ENCODE results near the gene DPT. TPM values are rescaled to one million over a fixed set of nuclear protein-coding genes. Genes with fewer than 3 reads are reported as not detected.

DPT gene
- total RNA-seq, 4 donors from 2014 or later = 0.34 to 65.8 (median 3.4) TPM

DNA sequence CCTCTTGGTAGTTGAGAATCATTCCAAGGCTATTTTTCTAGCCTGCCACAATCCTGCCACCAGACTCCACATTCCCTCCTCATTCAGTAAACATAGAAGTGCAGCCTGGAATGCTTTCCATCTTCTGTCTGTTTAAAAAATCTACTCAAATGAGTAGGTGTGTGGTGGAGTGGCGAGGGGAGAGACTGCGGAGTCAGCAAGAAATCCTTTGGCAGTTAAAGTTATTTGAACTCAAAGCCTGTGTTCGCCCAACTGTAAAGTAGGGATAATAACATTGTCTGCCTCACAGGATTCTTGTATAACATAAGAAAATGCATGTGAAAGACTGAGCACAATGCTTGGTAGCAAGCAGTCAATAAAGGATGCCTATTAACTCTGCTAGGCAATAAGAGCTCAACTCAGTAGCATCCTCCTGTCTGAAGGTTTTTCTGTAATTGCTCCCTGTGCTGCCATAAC is 22.2 kb upstream of the DPT start:
- no peak overlapping the region for H3K4me3 ChIP-seq
- no peaks in the 10 kb centered on the region for H3K9me3 ChIP-seq
- no peaks in the 10 kb centered on the region for H3K36me3 ChIP-seq
- 17 to 71% methylated on average over 3 of the region's 3 CpGs for WGBS, 2 donors
- H3K27me3 ChIP-seq = no peaks in the 10 kb centered on the region
- no peak overlapping the region for H3K27ac ChIP-seq
- no peaks in the 10 kb centered on the region for H3K4me1 ChIP-seq
- intact Hi-C loops (cut with DNase I) = no loop called here
- no peak for TF ChIP-seq POLR2A (IDR thresholded peaks at IDR 0.05)
- TF ChIP-seq, protein P1, sequence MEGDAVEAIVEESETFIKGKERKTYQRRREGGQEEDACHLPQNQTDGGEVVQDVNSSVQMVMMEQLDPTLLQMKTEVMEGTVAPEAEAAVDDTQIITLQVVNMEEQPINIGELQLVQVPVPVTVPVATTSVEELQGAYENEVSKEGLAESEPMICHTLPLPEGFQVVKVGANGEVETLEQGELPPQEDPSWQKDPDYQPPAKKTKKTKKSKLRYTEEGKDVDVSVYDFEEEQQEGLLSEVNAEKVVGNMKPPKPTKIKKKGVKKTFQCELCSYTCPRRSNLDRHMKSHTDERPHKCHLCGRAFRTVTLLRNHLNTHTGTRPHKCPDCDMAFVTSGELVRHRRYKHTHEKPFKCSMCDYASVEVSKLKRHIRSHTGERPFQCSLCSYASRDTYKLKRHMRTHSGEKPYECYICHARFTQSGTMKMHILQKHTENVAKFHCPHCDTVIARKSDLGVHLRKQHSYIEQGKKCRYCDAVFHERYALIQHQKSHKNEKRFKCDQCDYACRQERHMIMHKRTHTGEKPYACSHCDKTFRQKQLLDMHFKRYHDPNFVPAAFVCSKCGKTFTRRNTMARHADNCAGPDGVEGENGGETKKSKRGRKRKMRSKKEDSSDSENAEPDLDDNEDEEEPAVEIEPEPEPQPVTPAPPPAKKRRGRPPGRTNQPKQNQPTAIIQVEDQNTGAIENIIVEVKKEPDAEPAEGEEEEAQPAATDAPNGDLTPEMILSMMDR (IDR thresholded peaks at IDR 0.05) = no peak
- DNase-seq = no peak

DNA sequence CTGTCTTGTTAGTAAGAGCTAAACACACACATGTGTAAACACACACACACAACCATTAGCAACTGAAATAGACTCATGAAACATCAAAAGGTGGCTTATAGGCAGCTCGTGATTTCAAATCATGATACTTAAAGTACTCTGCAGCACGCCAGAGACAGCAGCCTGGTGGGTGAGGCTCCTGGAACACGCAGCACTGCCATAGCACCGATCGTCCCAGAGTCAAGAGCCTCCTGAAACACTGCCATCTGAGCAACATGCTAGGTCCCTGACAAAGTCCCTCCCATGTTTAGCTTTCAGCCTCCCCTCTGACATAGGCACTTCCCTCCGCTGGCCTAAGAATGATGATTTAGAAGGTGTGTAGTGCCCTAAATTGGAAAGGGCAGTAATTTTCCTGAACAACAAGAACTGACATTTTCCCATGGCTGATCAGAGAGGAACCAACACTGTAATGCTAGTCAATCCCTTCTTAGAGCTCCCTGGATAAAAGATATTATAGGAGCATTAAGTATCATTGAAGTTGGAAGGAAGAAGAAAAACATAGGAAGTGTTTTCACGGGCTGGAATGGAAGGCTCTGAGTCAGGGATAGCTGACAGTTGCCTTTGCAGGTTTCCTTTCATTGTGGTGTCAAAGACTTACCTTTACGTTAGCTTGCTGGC is 14.1 kb upstream of the DPT start:
- DNase-seq = no peak
- Histone ChIP-seq H3K9me3 (no peaks in the 10 kb centered on the region), H3K27me3 (no peaks in the 10 kb centered on the region), H3K4me3 (no peak overlapping the region), H3K27ac (no peak overlapping the region), H3K4me1 (peaks cover 0 to under 1% (median 0%) of the 10 kb centered on the region in 3 donors), H3K36me3 (no peaks in the 10 kb centered on the region)
- intact Hi-C loops (cut with DNase I) = no loop called here
- 74 to 85% methylated on average over 6 to 8 of the region's 8 CpGs for WGBS, 2 donors
- TF ChIP-seq, protein P1 (IDR thresholded peaks at IDR 0.05) = no peak
- no peak for TF ChIP-seq POLR2A (IDR thresholded peaks at IDR 0.05)

DNA sequence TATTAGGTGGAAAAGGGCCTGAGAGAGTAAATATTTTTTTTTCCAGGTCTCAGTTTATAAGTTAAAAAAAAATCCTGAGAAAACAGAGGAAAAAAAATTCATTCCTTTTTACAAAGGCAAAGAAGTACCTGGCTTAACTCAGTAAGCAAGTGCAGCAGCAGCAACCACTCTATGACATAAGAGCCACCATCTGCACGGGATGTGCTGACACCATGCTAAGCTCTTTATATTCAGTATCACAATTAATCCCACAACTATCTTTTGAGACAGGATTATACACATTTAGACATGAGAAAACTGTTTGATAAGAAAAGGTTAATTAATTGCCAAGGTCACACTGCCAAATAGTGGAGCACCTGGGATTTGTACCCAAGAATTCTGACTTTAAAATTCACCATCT is 13.4 kb upstream of the DPT start:
- Histone ChIP-seq H3K9me3 (no peaks in the 10 kb centered on the region), H3K27me3 (no peaks in the 10 kb centered on the region), H3K4me3 (no peak overlapping the region), H3K4me1 (peaks cover 0 to 8% (median 0%) of the 10 kb centered on the region in 3 donors), H3K27ac (no peak overlapping the region), H3K36me3 (no peaks in the 10 kb centered on the region)
- intact Hi-C loops (cut with DNase I) = no loop called here
- WGBS, 2 donors = 61 to 86% methylated on average over 1 of the region's 1 CpG
- no peak for TF ChIP-seq POLR2A (IDR thresholded peaks at IDR 0.05)
- TF ChIP-seq, protein P1 (IDR thresholded peaks at IDR 0.05) = no peak
- no peak for DNase-seq

DNA sequence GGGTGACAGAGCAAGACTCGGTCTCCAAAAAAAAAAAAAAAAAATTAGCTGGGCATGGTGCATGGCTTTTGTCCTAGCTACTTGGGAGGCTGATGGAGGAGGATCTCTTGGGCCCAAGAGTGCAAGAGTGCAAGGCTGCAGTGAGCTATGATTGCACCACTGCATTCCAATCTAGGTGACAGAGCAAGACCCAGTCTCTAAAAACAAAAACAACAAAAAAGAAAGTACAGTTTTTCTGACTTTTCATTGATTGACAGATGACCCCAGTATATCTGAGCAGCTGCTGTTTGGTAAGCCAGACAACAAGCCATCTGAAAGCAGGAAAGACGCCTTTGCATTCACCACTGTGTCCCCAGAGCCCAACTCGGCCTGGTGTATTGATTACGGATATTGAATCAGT is 10.9 kb upstream of the DPT start:
- WGBS, 2 donors = 83 to 92% methylated on average over 4 of the region's 4 CpGs
- Histone ChIP-seq H3K27ac (no peak overlapping the region), H3K36me3 (no peaks in the 10 kb centered on the region), H3K4me3 (no peak overlapping the region), H3K9me3 (no peaks in the 10 kb centered on the region), H3K27me3 (no peaks in the 10 kb centered on the region), H3K4me1 (peaks cover 0 to 11% (median 0%) of the 10 kb centered on the region in 3 donors)
- DNase-seq = no peak
- no peak for TF ChIP-seq POLR2A (IDR thresholded peaks at IDR 0.05)
- TF ChIP-seq, protein P1 (IDR thresholded peaks at IDR 0.05) = no peak
- intact Hi-C loops (cut with DNase I) = no loop called here

DNA sequence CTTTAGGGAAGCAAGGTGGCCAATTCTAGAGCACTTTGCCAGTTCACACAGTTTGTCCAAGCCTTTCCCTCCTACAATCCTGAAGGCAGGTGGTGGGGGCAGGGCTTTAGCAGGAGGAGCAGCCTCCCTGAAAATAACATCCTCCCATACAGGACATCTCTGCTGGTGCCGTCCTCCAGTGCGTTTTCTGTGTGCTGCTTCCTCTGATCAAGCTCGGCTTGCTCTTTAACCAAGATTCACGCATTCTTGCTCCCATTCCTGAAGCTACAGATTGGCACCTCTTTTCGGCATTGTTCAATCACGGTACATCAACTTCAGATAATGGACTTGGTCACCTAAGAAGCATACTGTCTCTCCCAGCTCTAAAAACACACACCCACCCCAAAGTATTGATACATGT is 7.5 kb upstream of the DPT start:
- H3K9me3 ChIP-seq = no peaks in the 10 kb centered on the region
- intact Hi-C loops (cut with DNase I) = no loop called here
- no peak for DNase-seq
- no peak overlapping the region for H3K27ac ChIP-seq
- H3K4me3 ChIP-seq = no peak overlapping the region
- WGBS, 2 donors = 74 to 96% methylated on average over 5 to 6 of the region's 6 CpGs
- H3K27me3 ChIP-seq = no peaks in the 10 kb centered on the region
- H3K36me3 ChIP-seq = no peaks in the 10 kb centered on the region
- TF ChIP-seq POLR2A (IDR thresholded peaks at IDR 0.05) = no peak
- TF ChIP-seq, protein P1 (IDR thresholded peaks at IDR 0.05) = no peak
- H3K4me1 ChIP-seq = peaks cover 0 to 17% (median 0%) of the 10 kb centered on the region in 3 donors

Measured in esophagus squamous epithelium (tissue), 5 donors.